T1000 (cell line): ENCODE results near the gene NDST1.

ENCODE experiments used
- DNase-seq: peaks from one replicate; lab custom pipeline; 2025; ENCODE audit warnings: mixed read lengths; lab: John Stamatoyannopoulos, UW

NDST1 gene

DNA sequence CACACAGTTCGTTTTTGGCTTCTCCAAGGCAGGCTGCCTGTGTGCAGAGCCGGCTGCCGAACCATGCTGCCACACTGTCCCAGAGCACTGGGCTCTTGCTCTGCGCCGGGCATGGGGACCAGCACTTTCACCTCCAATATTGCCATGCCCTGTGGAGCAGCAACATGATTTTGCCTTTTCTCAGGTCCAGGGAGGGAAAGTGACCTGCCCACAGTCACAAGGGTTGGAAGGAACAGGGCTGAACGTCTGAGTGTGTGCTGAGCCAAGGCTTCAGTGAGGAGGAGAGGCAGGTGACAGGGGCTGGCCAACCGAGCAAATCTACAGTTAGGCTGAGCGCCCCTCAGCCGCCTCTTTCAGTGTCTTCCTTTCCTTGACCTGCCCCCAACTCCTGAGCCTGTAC is 98.5 kb downstream of the NDST1 start:
- DNase-seq, result no peak

DNA sequence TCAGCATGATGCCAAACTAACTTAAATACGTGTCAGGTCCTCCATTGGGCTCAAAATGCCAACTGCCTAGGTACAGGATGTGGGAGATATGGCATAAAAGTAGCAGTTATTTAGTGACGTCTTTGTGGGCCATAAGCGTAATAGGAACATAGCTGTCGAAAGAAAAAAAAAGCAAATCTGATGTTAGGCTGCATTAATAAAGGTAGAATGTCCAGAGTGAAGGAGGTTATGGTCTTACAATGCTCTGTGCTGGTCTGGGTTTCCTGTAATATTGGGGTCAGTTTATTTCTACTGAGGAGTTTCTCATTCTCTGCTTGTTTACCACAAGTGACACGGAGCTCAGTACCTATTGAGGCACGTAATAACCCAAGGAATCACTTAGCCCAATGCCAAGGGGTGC is 99.2 kb downstream of the NDST1 start:
- DNase-seq, result no peak
